Testis (tissue), 3 donors: ENCODE measurements around the gene PIP5KL1. TPM values are rescaled to one million over a fixed set of nuclear protein-coding genes. Genes with fewer than 3 reads are reported as not detected.

ENCODE experiments used
- DNase-seq: peaks from one replicate; pipeline ENCODE4 v3.0.0-alpha.2; 2019
- H3K27ac ChIP-seq, 2 donors: fragments of 200-600 bp; sonication (generic); one replicate each; pipeline ENCODE4 v1.5.1; 2019
- H3K27me3 ChIP-seq: fragments of 200-600 bp; sonication (generic); one replicate; pipeline ENCODE4 v1.5.1; 2019
- H3K36me3 ChIP-seq: fragments of 200-600 bp; sonication (generic); one replicate; pipeline ENCODE4 v1.5.1; 2017; ENCODE audit warnings: low read depth; ENCODE audit errors: missing control alignments
- H3K4me1 ChIP-seq: fragments of 200-600 bp; sonication (generic); one replicate; pipeline ENCODE4 v1.5.1; 2019
- H3K4me3 ChIP-seq, 2 donors: fragments of 200-600 bp; sonication (generic); one replicate each; pipeline ENCODE4 v1.5.1; 2017 to 2019
- H3K9me3 ChIP-seq: fragments of 200-600 bp; sonication (generic); one replicate; pipeline ENCODE4 v1.5.1; 2017
- POLR2A ChIP-seq: fragments of 450-650 bp; IDR thresholded peaks from one replicate; pipeline ENCODE4 v1.6.1; 2017; ENCODE audit warnings: antibody characterized with exemption, mild to moderate bottlenecking, moderate library complexity
- WGBS, 2 donors: methylation state at CpG; one replicate each; pipeline ENCODE4 v1.1.5; 2018; 5-methylcytosine and 5-hydroxymethylcytosine counted together
- intact Hi-C: fragments of 100-400 bp; cut with DNase I; formaldehyde crosslinking; loops from one replicate; pipeline ENCODE4 v1.15.1; 2023; ENCODE audit warnings: low total_unique reads
- polyA plus RNA-seq: library from polyadenylated mRNA; stranded (reverse); fragments of 350-450 nt; fragmentation: Illumina TruSeq; extraction: RNeasy Lipid Tissue Mini Kit (QIAGEN cat#74804); gene quantifications from one replicate; pipeline ENCODE4 v1.2.3, GENCODE V29; 2014; ENCODE audit warnings: low read depth, low replicate concordance; ENCODE audit not compliant: insufficient read depth
- total RNA-seq, 2 donors: library from RNA; depleted of rRNA; stranded (reverse); fragments of >200 nt; gene quantifications; one replicate each; pipeline ENCODE4 v1.2.3, GENCODE V29; 2016
- TF ChIP-seq, protein P1 (sequence below), 3 experiments: fragments of 450-650 bp in 2 of 3; fragments of 200-600 bp in 1 of 3; sonication (generic) in 1 of 3; IDR thresholded peaks; one replicate each; pipeline ENCODE4 v1.5.1; 2016 to 2019; ENCODE audit warnings: antibody characterized with exemption in 3 of 3, mild to moderate bottlenecking in 2 of 3, moderate library complexity in 1 of 3

PIP5KL1 gene
- total and polyA plus RNA-seq, 3 donors from 2014 or later, result 3.9 to 10.2 (median 8.4) TPM

DNA sequence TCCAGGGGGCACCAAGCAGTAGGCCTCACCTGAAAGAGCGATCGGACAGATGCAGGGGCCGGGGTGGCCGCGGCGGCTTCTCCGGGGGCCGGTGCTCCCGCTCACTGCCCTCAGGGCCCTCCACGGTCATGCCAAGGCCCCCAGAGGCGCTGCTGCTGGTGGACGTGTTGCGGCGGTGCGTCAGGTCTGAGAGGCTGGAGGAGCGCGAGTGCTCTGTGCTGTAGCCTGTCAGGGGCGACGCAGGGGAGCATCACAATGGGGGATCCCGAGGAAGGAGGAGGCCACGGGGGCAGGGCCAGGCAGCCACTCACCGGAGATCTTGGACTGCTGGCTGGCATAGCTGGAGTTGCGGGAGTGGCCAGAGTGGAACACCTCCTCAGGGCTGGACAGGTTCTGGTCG, 14.8 kb upstream of the PIP5KL1 start:
- 90 to 92% methylated on average over 22 to 24 of the region's 24 CpGs for WGBS, 2 donors
- Histone ChIP-seq H3K27ac (peak overlapping the region in 1 of 2 donors; percentile 56), H3K27me3 (no peaks in the 10 kb centered on the region), H3K36me3 (peaks cover 5% of the 10 kb centered on the region), H3K4me1 (peaks cover 53% of the 10 kb centered on the region), H3K9me3 (no peaks in the 10 kb centered on the region), H3K4me3 (no peak overlapping the region)
- intact Hi-C loops, result loop anchor here (5.0 kb wide), 1 partner anchor 87 kb away; no protein-coding TSS in a partner anchor
- no peak for DNase-seq
- TF ChIP-seq POLR2A, result no peak
- TF ChIP-seq, protein P1, sequence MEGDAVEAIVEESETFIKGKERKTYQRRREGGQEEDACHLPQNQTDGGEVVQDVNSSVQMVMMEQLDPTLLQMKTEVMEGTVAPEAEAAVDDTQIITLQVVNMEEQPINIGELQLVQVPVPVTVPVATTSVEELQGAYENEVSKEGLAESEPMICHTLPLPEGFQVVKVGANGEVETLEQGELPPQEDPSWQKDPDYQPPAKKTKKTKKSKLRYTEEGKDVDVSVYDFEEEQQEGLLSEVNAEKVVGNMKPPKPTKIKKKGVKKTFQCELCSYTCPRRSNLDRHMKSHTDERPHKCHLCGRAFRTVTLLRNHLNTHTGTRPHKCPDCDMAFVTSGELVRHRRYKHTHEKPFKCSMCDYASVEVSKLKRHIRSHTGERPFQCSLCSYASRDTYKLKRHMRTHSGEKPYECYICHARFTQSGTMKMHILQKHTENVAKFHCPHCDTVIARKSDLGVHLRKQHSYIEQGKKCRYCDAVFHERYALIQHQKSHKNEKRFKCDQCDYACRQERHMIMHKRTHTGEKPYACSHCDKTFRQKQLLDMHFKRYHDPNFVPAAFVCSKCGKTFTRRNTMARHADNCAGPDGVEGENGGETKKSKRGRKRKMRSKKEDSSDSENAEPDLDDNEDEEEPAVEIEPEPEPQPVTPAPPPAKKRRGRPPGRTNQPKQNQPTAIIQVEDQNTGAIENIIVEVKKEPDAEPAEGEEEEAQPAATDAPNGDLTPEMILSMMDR (IDR thresholded peaks at IDR 0.05), result no peak

DNA sequence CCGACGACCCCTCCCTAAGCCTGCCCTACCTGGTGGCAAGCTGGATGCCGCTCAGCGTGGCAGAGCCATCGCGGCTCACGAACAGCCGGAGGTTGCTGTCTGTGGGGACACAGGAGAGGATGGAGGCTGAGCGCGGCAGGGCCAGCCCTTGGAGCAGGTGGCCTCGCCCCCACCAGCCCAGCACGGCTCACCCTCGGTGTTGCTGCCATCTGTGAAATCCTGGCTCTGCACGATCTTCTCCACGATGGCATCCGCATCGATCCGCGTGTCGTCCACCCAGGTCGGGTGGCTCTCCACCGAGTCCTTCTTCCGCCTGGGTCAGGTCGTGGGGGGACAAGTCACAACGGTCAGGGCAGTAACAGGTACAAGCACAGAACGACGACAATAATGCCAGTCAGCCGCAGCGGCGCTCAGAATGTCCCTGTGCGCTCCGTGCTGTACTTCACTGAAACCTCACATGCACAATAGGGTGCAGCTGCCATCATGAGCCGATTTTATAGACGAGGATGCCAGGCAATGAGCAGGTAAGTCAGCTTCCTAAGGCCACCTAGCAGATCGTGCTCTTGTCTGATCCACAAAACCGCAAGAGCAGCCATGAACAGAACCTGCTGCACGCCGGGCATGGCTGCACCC, 14.1 kb upstream of the PIP5KL1 start:
- WGBS, 2 donors, result 91 to 94% methylated on average over 31 to 38 of the region's 38 CpGs
- intact Hi-C loops, result loop anchor here (5.0 kb wide), 2 partner anchors 88 to 173 kb away; no protein-coding TSS in a partner anchor
- Histone ChIP-seq H3K27me3 (no peaks in the 10 kb centered on the region), H3K4me3 (no peak overlapping the region), H3K9me3 (no peaks in the 10 kb centered on the region), H3K4me1 (peaks cover 51% of the 10 kb centered on the region), H3K36me3 (peaks cover 5% of the 10 kb centered on the region), H3K27ac (no peak overlapping the region)
- TF ChIP-seq, protein P1 (IDR thresholded peaks at IDR 0.05), result no peak
- TF ChIP-seq POLR2A, result no peak
- DNase-seq, result no peak

DNA sequence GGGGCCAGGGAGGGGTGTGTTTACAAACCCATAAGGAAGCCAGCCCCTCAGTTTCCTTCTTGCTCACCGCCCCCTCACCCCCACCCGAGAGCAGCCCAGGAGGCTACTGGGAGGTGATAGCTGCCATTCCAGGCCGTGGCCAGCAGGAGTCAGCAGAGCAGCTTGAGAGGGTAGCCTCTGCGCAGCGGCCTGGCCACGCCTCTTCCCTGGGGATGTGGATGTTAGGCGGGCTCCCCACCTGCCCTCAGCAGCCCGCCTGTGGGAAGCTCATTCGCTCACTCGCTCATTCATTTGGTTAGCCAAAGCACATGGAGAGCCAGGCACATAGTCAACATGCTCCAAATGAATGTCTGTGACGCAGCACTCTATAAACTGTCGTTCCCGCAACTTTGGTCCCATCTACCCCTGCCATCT, 13.2 kb upstream of the PIP5KL1 start:
- no peak overlapping the region for H3K4me3 ChIP-seq
- no peaks in the 10 kb centered on the region for H3K9me3 ChIP-seq
- H3K36me3 ChIP-seq, result peaks cover 5% of the 10 kb centered on the region
- TF ChIP-seq, protein P1 (IDR thresholded peaks at IDR 0.05), result peak; percentile 78 to 96 (median 87)
- no peak for TF ChIP-seq POLR2A
- H3K27ac ChIP-seq, result no peak overlapping the region
- intact Hi-C loops, result loop anchor here (5.0 kb wide), 1 partner anchor 174 kb away; no protein-coding TSS in a partner anchor
- peaks cover 44% of the 10 kb centered on the region for H3K4me1 ChIP-seq
- peak; percentile 90 for DNase-seq
- H3K27me3 ChIP-seq, result no peaks in the 10 kb centered on the region
- WGBS, 2 donors, result 46 to 49% methylated on average over 13 of the region's 13 CpGs

DNA sequence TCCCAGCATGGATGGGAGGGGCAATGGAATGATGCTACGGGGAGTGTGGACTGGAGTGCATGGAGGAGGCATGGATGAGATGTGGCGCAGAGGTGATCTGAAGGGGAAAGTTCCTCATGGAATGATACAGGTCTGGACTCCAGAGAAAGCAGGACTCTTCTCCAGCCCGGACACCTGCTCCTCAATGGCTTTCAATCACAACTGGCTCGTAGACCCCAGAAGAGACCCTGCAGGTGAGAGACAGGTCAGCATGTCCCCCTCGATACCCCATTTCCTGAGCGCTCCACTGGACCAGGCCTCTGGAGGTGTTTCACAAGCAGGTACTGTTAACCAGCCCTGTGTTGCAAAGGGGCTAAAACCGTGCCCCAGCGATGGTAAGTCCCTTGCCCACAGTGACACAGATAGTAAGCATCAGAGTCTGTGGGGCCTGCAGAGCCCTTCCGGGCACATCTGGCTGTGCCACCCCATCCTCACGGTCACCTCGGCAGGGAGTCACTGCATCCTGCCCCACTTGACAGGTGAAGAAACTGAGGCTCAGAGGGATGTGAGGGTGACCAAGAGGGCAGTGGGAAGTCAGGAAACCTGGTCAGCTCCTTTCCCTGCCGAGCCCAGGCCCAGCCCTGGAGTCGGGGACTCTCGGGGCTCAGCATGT, 12.6 kb upstream of the PIP5KL1 start:
- peaks cover 44% of the 10 kb centered on the region for H3K4me1 ChIP-seq
- peaks cover 5% of the 10 kb centered on the region for H3K36me3 ChIP-seq
- H3K27ac ChIP-seq, result no peak overlapping the region
- TF ChIP-seq, protein P1 (IDR thresholded peaks at IDR 0.05), result no peak
- no peak for TF ChIP-seq POLR2A
- WGBS, 2 donors, result 91 to 93% methylated on average over 10 to 14 of the region's 14 CpGs
- H3K4me3 ChIP-seq, result no peak overlapping the region
- no peaks in the 10 kb centered on the region for H3K9me3 ChIP-seq
- intact Hi-C loops, result loop anchor here (5.0 kb wide), 1 partner anchor 174 kb away; no protein-coding TSS in a partner anchor
- no peaks in the 10 kb centered on the region for H3K27me3 ChIP-seq
- no peak for DNase-seq
